ENCODE data around the gene MAPKAPK5.

Gene MAPKAPK5

DNA sequence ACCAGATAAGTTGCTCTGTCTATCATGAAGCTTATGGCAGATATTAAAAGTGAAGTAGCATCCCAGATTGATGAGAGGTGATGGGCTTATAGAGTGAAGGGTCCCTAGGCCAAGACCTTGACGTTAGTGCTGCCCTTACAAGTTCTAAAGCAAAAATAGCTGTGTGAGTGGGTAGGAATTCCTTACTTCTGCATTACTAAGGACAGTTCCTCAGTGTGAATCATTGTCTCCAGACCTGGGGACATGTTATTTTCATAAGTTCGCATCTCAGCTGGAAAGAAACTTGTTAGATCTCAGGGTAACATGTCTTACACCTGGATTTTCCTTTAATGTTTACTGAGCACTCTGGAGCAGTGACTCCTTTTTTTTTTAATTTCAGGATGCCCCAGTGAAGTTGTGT, 28.7 kb downstream of the MAPKAPK5 start:
- Histone ChIP-seq H3K4me1 (ENCODE audit: insufficient read depth, low read length, severe bottlenecking) (no peaks in the 10 kb centered on the region), H3K9me3 (ENCODE audit: low read length) (0 out of 2 replicates have a peak, but pooled peaks cover 2% of the 10 kb centered on the region), H3K36me3 (ENCODE audit: insufficient read depth, low read length) (peaks cover 86% of the 10 kb centered on the region), H3F3A (ENCODE audit: insufficient read depth, low read length) (no peaks in the 10 kb centered on the region), H3K4me2 (ENCODE audit: low read length) (no peak overlapping the region), H3K27ac (ENCODE audit: low read depth, low read length, poor library complexity, severe bottlenecking) (no peak overlapping the region), H3K4me3 (ENCODE audit: low read depth, low read length, poor library complexity, severe bottlenecking) (no peak overlapping the region), H2AFZ (ENCODE audit: low read length) (no peak overlapping the region), H3K27me3 (ENCODE audit: insufficient read depth, low read length) (no peaks in the 10 kb centered on the region), H3K9ac (ENCODE audit: low read length) (no peak overlapping the region), H4K20me1 (ENCODE audit: insufficient read depth, low read length) (no peaks in the 10 kb centered on the region), H3K79me2 (ENCODE audit: insufficient read depth, low read length) (no peaks in the 10 kb centered on the region), H3K9me2 (ENCODE audit: low read depth, low read length) (no peaks in the 10 kb centered on the region)
- TF ChIP-seq, protein P1, sequence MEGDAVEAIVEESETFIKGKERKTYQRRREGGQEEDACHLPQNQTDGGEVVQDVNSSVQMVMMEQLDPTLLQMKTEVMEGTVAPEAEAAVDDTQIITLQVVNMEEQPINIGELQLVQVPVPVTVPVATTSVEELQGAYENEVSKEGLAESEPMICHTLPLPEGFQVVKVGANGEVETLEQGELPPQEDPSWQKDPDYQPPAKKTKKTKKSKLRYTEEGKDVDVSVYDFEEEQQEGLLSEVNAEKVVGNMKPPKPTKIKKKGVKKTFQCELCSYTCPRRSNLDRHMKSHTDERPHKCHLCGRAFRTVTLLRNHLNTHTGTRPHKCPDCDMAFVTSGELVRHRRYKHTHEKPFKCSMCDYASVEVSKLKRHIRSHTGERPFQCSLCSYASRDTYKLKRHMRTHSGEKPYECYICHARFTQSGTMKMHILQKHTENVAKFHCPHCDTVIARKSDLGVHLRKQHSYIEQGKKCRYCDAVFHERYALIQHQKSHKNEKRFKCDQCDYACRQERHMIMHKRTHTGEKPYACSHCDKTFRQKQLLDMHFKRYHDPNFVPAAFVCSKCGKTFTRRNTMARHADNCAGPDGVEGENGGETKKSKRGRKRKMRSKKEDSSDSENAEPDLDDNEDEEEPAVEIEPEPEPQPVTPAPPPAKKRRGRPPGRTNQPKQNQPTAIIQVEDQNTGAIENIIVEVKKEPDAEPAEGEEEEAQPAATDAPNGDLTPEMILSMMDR (IDR thresholded peaks at IDR 0.05; ENCODE audit: low read length) = no peak
- no peak for TF ChIP-seq EZH2 (IDR thresholded peaks at IDR 0.05; ENCODE audit: borderline replicate concordance, low read length)

DNA sequence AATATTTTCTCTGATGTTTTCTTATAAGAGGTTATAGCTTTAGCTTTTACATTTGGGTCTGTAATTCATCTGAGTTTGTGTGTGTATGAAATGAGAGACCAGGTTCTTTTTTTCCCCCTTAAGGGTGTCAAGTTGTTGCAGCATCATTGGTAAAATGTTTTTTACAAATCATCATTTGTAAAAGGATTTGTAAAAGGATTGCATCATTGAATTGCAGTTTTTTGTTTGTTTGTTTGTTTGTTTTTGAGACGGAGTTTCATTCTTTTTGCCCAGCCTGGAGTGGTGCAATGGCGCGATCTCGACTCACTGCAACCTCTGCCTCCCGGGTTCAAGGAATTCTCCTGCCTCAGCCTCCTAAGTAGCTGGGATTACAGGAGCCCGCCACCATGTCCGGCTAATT, 31.1 kb downstream of the MAPKAPK5 start:
- no peaks in the 10 kb centered on the region for H3F3A ChIP-seq (ENCODE audit: insufficient read depth, low read length)
- no peak overlapping the region for H3K9ac ChIP-seq (ENCODE audit: low read length)
- peaks cover 74% of the 10 kb centered on the region for H3K36me3 ChIP-seq (ENCODE audit: insufficient read depth, low read length)
- H3K4me2 ChIP-seq (ENCODE audit: low read length) = no peak overlapping the region
- no peaks in the 10 kb centered on the region for H3K27me3 ChIP-seq (ENCODE audit: insufficient read depth, low read length)
- H3K9me3 ChIP-seq (ENCODE audit: low read length) = 0 out of 2 replicates have a peak, but pooled peaks cover 2% of the 10 kb centered on the region
- H3K79me2 ChIP-seq (ENCODE audit: insufficient read depth, low read length) = no peaks in the 10 kb centered on the region
- H3K27ac ChIP-seq (ENCODE audit: low read depth, low read length, poor library complexity, severe bottlenecking) = no peak overlapping the region
- H3K9me2 ChIP-seq (ENCODE audit: low read depth, low read length) = no peaks in the 10 kb centered on the region
- H3K4me3 ChIP-seq (ENCODE audit: low read depth, low read length, poor library complexity, severe bottlenecking) = no peak overlapping the region
- TF ChIP-seq EZH2 (IDR thresholded peaks at IDR 0.05; ENCODE audit: borderline replicate concordance, low read length) = no peak
- TF ChIP-seq, protein P1 (IDR thresholded peaks at IDR 0.05; ENCODE audit: low read length) = no peak
- no peaks in the 10 kb centered on the region for H4K20me1 ChIP-seq (ENCODE audit: insufficient read depth, low read length)
- H2AFZ ChIP-seq (ENCODE audit: low read length) = no peak overlapping the region
- no peaks in the 10 kb centered on the region for H3K4me1 ChIP-seq (ENCODE audit: insufficient read depth, low read length, severe bottlenecking)

DNA sequence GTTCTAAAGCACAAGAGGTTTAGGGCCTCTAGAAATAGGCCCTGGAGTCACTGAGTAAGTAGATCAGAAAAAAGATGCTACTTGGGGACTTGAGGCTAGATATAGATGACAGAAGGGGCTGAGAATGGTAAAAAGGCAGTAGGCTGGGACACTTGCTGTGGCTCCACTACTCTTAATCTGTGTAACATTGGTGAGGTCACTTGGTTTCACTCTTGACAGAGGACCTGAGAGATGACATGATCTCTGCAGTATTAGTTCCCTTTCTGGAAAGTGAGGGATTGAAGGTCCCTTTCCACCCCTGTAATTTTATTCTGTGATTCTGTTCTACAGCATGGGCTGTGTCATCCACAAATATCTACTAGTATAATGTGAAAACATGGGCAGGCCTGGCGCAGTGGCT, 39.7 kb downstream of the MAPKAPK5 start:
- Histone ChIP-seq H3F3A (ENCODE audit: insufficient read depth, low read length) (no peaks in the 10 kb centered on the region), H3K4me3 (ENCODE audit: low read depth, low read length, poor library complexity, severe bottlenecking) (no peak overlapping the region), H3K79me2 (ENCODE audit: insufficient read depth, low read length) (no peaks in the 10 kb centered on the region), H3K9ac (ENCODE audit: low read length) (no peak overlapping the region), H3K27me3 (ENCODE audit: insufficient read depth, low read length) (no peaks in the 10 kb centered on the region), H3K9me2 (ENCODE audit: low read depth, low read length) (no peaks in the 10 kb centered on the region), H4K20me1 (ENCODE audit: insufficient read depth, low read length) (no peaks in the 10 kb centered on the region), H3K27ac (ENCODE audit: low read depth, low read length, poor library complexity, severe bottlenecking) (no peak overlapping the region), H3K4me1 (ENCODE audit: insufficient read depth, low read length, severe bottlenecking) (no peaks in the 10 kb centered on the region), H3K36me3 (ENCODE audit: insufficient read depth, low read length) (peaks cover 80% of the 10 kb centered on the region), H2AFZ (ENCODE audit: low read length) (no peak overlapping the region), H3K4me2 (ENCODE audit: low read length) (no peak overlapping the region), H3K9me3 (ENCODE audit: low read length) (no peaks in the 10 kb centered on the region)
- TF ChIP-seq, protein P1 (IDR thresholded peaks at IDR 0.05; ENCODE audit: low read length) = no peak
- no peak for TF ChIP-seq EZH2 (IDR thresholded peaks at IDR 0.05; ENCODE audit: borderline replicate concordance, low read length)
